HCT116 (cell line): Measurements from ENCODE around the gene F2RL1. TPM values are rescaled to one million over a fixed set of nuclear protein-coding genes. Genes with fewer than 3 reads are reported as not detected.
"Not testable (repeated sequence)": the region's sequence is repeated elsewhere in the genome, so short reads cannot be mapped to it uniquely, and the experiment has no call there.

Experiments
- ATAC-seq: fragments of 200-7000 bp; cut with Tn5 transposase; 2 replicates; pipeline ENCODE4 v1.9.1; 2020; ENCODE audit warnings: mild to moderate bottlenecking, moderate library complexity
- BruUV-seq: library from RNA; stranded (reverse); fragments of 400-500 nt; replicated peaks from 2 replicates; lab custom pipeline; 2021; lab: Mats Ljungman, UMichigan
- CTCF ChIA-PET: fragments of 300-600 bp; sonication (Branson Sonifier 250); formaldehyde crosslinking; loops from one replicate; lab custom pipeline; 2021; ENCODE audit warnings: antibody characterized with exemption; lab: Charles Lee
- POLR2A ChIA-PET: fragments of 300-600, 350-600 bp; sonication (Branson Sonifier 250); formaldehyde crosslinking; loops from one replicate; lab custom pipeline; 2021; ENCODE audit warnings: antibody characterized with exemption; lab: Charles Lee
- RAD21 ChIA-PET, 2 experiments: fragments of 300-600 bp; sonication (Branson Sonifier 250); formaldehyde crosslinking; loops; one replicate each; lab custom pipeline; 2023; ENCODE audit warnings: low total read pairs in 2 of 2; ENCODE audit not compliant: uncharacterized antibody in 2 of 2, unreplicated experiment in 2 of 2, low non-redundant PET in 1 of 2; lab: Charles Lee
- DNase-seq: peaks from one replicate; pipeline ENCODE4 v3.0.0-alpha.2; 2010; ENCODE audit warnings: low read depth, low spot score
- H2AFZ ChIP-seq: fragments of 200-600 bp; shearing (Covaris generic), sonication (generic); 2 replicates; pipeline ENCODE4 v1.6.1; 2017; ENCODE audit warnings: low read depth, mixed run types, mixed read lengths, antibody characterized with exemption, low read length; ENCODE audit not compliant: poor library complexity, severe bottlenecking
- H3K27ac ChIP-seq: 2 replicates; pipeline ENCODE4 v1.5.1; 2012; ENCODE audit warnings: low read depth, low read length
- H3K27me3 ChIP-seq: fragments of 200-600 bp; sonication (generic); 2 replicates; pipeline ENCODE4 v1.6.1; 2016; ENCODE audit warnings: mixed run types, low read length, mixed read lengths; ENCODE audit not compliant: insufficient read depth
- H3K36me3 ChIP-seq, 2 experiments: fragments of 200-500 bp in 1 of 2; fragments of 200-600 bp in 1 of 2; sonication (Bioruptor generic) in 1 of 2; sonication (generic) in 1 of 2; 2 replicates each; pipeline versions ENCODE4 v1.5.1 to v1.6.1; 2014 to 2016; ENCODE audit warnings: low read length in 2 of 2, inconsistent platforms in 1 of 2, mixed read lengths in 1 of 2, mixed run types in 1 of 2; ENCODE audit not compliant: insufficient read depth in 2 of 2, control insufficient read depth in 1 of 2
- H3K4me1 ChIP-seq, 2 experiments: fragments of 200-600 bp in 1 of 2; sonication (generic) in 1 of 2; 2 replicates each; pipeline versions ENCODE4 v1.5.1 to v1.6.1; 2012 to 2017; ENCODE audit warnings: low read length in 2 of 2, inconsistent platforms in 1 of 2, mild to moderate bottlenecking in 1 of 2, mixed read lengths in 1 of 2, mixed run types in 1 of 2, moderate library complexity in 1 of 2; ENCODE audit not compliant: insufficient read depth in 2 of 2, control insufficient read depth in 1 of 2
- H3K4me2 ChIP-seq: fragments of 200-600 bp; sonication (generic); 2 replicates; pipeline ENCODE4 v1.6.1; 2017; ENCODE audit warnings: mixed run types, low read length, mixed read lengths
- H3K4me3 ChIP-seq, 2 experiments: fragments of 200-600 bp in 1 of 2; sonication (generic) in 1 of 2; replicated peaks in 1 of 2; 2 replicates each; pipeline ENCODE4 v1.5.1; 2011 to 2016; ENCODE audit warnings: low read length in 2 of 2, control low read depth in 1 of 2, low read depth in 1 of 2, mild to moderate bottlenecking in 1 of 2, mixed read lengths in 1 of 2, mixed run types in 1 of 2
- H3K79me2 ChIP-seq: fragments of 200-600 bp; sonication (generic); 2 replicates; pipeline ENCODE4 v1.6.1; 2017; ENCODE audit warnings: mild to moderate bottlenecking, mixed run types, low read length, moderate library complexity, mixed read lengths; ENCODE audit not compliant: insufficient read depth
- H3K9ac ChIP-seq: fragments of 200-600 bp; sonication (generic); 2 replicates; pipeline ENCODE4 v1.6.1; 2016; ENCODE audit warnings: low read length, mixed read lengths
- H3K9me2 ChIP-seq: fragments of 200-600 bp; sonication (generic), shearing (Covaris generic); 2 replicates; pipeline ENCODE4 v1.6.1; 2017; ENCODE audit warnings: mixed run types, mild to moderate bottlenecking, moderate library complexity; ENCODE audit not compliant: insufficient read depth
- H3K9me3 ChIP-seq, 2 experiments: fragments of 200-500 bp in 1 of 2; fragments of 200-600 bp in 1 of 2; sonication (Bioruptor generic) in 1 of 2; sonication (generic) in 1 of 2; 2 replicates each; pipeline ENCODE4 v1.6.1; 2014 to 2017; ENCODE audit warnings: low read length in 2 of 2, mixed read lengths in 2 of 2, inconsistent platforms in 1 of 2, low read depth in 1 of 2, mild to moderate bottlenecking in 1 of 2, mixed run types in 1 of 2, moderate library complexity in 1 of 2; ENCODE audit not compliant: control insufficient read depth in 1 of 2, insufficient read depth in 1 of 2
- H4K20me1 ChIP-seq: fragments of 200-600 bp; sonication (generic), shearing (Covaris generic); 2 replicates; pipeline ENCODE4 v1.6.1; 2017; ENCODE audit warnings: mixed run types, mild to moderate bottlenecking, moderate library complexity; ENCODE audit not compliant: insufficient read depth
- CBX3 ChIP-seq: IDR thresholded peaks from 2 replicates; pipeline ENCODE4 v1.6.1; 2012; ENCODE audit warnings: low read depth
- JUND ChIP-seq: IDR thresholded peaks from 2 replicates; pipeline ENCODE4 v1.6.1; 2012
- SIN3A ChIP-seq: IDR thresholded peaks from 2 replicates; pipeline ENCODE4 v1.6.1; 2012; ENCODE audit warnings: low read depth
- SRF ChIP-seq: IDR thresholded peaks from 2 replicates; pipeline ENCODE4 v1.6.1; 2012; ENCODE audit warnings: low read depth
- intact Hi-C: fragments of 100-400 bp; cut with micrococcal nuclease; formaldehyde crosslinking; loops from 2 replicates; pipeline ENCODE4 v1.10.0; 2022
- total RNA-seq: library from RNA; stranded (reverse); gene quantifications from one replicate; pipeline ENCODE4 v1.2.1, GENCODE V29; 2021; ENCODE audit not compliant: unreplicated experiment
- TF ChIP-seq, protein P1 (sequence below), 3 experiments: fragments of 200-600 bp in 1 of 3; sonication (generic) in 1 of 3; IDR thresholded peaks in 2 of 3; conservative IDR thresholded peaks in 1 of 3; 2 replicates each; pipeline ENCODE4 v1.5.1; 2012 to 2017; ENCODE audit warnings: low read depth in 2 of 3, low read length in 2 of 3, antibody characterized with exemption in 1 of 3, borderline replicate concordance in 1 of 3, control low read depth in 1 of 3, mild to moderate bottlenecking in 1 of 3, mixed read lengths in 1 of 3, mixed run types in 1 of 3, moderate library complexity in 1 of 3; ENCODE audit not compliant: insufficient read depth in 1 of 3

F2RL1 gene
- total RNA-seq, 1 experiment from 2014 or later, result 119 TPM

DNA sequence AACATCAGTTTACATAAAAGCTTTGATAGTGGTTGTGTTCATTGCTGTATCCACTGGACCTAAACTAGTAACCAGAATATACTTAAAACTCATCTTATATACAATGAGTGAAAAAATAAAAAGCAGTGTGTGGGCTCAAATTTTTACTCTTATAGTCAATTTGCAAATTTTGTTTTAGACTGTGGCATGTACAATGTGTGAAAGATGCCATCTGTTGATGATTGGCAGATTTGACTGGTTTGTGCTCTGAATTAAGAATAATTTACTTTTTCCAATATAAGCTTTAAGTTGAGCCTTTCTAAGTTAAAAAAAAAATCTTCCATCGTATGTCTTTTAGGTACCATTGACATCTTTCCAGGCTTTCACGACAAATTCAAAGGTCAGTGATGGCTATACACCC, 42.4 kb upstream of the F2RL1 start:
- no peak for ATAC-seq
- intact Hi-C loops, result loop anchor here (10.0 kb wide), 1 partner anchor 238 kb away; no protein-coding TSS in a partner anchor
- Histone ChIP-seq H3K27ac (no peak overlapping the region), H3K9me3 (no peaks in the 10 kb centered on the region), H3K79me2 (no peaks in the 10 kb centered on the region), H3K27me3 (no peaks in the 10 kb centered on the region), H3K36me3 (no peaks in the 10 kb centered on the region), H3K9ac (no peak overlapping the region), H3K4me1 (peaks cover 0 to 25% of the 10 kb centered on the region in 2 experiments; a peak in 2 of 4 replicates), H2AFZ (no peak overlapping the region), H4K20me1 (no peaks in the 10 kb centered on the region), H3K9me2 (no peaks in the 10 kb centered on the region), H3K4me2 (no peak overlapping the region), H3K4me3 (no peak overlapping the region)
- TF ChIP-seq SIN3A (no peak), JUND (no peak), SRF (no peak), CBX3 (no peak)
- TF ChIP-seq, protein P1, sequence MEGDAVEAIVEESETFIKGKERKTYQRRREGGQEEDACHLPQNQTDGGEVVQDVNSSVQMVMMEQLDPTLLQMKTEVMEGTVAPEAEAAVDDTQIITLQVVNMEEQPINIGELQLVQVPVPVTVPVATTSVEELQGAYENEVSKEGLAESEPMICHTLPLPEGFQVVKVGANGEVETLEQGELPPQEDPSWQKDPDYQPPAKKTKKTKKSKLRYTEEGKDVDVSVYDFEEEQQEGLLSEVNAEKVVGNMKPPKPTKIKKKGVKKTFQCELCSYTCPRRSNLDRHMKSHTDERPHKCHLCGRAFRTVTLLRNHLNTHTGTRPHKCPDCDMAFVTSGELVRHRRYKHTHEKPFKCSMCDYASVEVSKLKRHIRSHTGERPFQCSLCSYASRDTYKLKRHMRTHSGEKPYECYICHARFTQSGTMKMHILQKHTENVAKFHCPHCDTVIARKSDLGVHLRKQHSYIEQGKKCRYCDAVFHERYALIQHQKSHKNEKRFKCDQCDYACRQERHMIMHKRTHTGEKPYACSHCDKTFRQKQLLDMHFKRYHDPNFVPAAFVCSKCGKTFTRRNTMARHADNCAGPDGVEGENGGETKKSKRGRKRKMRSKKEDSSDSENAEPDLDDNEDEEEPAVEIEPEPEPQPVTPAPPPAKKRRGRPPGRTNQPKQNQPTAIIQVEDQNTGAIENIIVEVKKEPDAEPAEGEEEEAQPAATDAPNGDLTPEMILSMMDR (IDR thresholded peaks at IDR 0.05 in 2 of 3, conservative IDR thresholded peaks at IDR 0.05 in 1 of 3; ENCODE audit: borderline replicate concordance in 1 of 3, insufficient read depth in 1 of 3, low read depth in 2 of 3, low read length in 2 of 3), result no peak
- no TSS peak for BruUV-seq
- POLR2A ChIA-PET, result no interaction called here
- CTCF ChIA-PET, result interaction anchor here (1.3 kb wide), 1 partner anchor 176 kb away, joined by 5 read pairs; no protein-coding TSS in a partner anchor
- RAD21 ChIA-PET, result no interaction called here
- DNase-seq, result no peak

DNA sequence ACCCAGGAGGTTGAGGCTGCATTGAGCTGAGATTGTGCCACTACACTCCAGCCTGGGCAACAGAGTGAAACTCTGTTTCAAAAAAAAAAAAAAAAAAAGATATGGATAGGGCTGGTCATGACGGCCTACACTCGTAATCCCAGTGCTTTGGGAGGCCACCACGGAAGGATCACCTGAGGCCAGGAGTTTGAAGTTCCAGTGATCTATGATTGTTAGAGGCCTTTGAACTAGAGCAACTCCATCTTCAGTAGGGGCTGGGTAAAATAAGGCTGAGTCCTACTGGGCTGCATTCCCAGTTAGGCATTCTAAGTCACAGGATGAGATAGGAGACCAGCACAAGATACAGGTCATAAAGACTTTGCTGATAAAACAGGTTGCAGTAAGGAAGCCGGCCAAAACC, 38.2 kb upstream of the F2RL1 start:
- H4K20me1 ChIP-seq, RAD21 ChIA-PET, H3K4me3 ChIP-seq, H3K27me3 ChIP-seq, BruUV-seq, H3K36me3 ChIP-seq, POLR2A ChIA-PET, intact Hi-C loops, H3K79me2 ChIP-seq, H3K27ac ChIP-seq, H2AFZ ChIP-seq, H3K9me2 ChIP-seq, ATAC-seq, DNase-seq, H3K9ac ChIP-seq, H3K4me2 ChIP-seq, CTCF ChIA-PET, H3K9me3 ChIP-seq: not testable (repeated sequence)
- H3K4me1 ChIP-seq, result peaks cover 5 to 44% of the 10 kb centered on the region in 2 experiments
